CD4-positive, alpha-beta T cell treated with Interleukin-2 at 100 ng/mL for 4 hours (primary cell): Measurements from ENCODE around the gene MBD4.
A peak's percentile ranks its signal among the peaks of the same experiment; 100 is the strongest.
"Not testable (repeated sequence)": the region's sequence is repeated elsewhere in the genome, so short reads cannot be mapped to it uniquely, and the experiment has no call there.

ENCODE experiments used
- DNase-seq: peaks from one replicate; pipeline ENCODE4 v3.0.0-alpha.2; 2020; ENCODE audit warnings: low spot score

The MBD4 gene

GRCh38 chr3:129439817-129440617, at the start of gene MBD4, which contains the start of gene IFT122:
TSS of gene MBD4 (minus strand) at chr3:129439948. CDS start at chr3:129439833, 115 bp downstream.
TSS of gene IFT122 (plus strand) at chr3:129440224. CDS start at chr3:129440331, 107 bp downstream.
- DNase-seq, result peak; percentile 99

DNA sequence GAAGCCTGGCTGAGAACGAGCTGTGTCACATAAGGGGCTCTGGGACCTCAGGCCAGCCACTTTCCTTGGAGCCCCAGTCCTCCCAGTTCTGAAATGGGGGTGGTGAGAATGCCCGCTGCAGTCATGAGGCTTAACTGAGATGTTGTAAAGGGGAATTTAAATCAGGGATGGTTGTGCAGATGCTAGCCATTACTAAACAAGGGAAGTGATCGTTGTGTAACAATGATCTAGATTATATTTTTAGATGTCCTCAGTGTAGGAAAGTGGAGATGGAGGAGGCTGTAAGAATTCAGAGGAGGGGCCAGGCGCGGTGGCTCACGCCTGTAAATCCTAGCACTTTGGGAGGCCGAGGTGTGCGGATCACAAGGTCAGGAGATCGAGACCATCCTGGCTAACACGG, 49.5 kb upstream of the MBD4 start:
- DNase-seq, result not testable (repeated sequence)

GRCh38 chr3:129487868-129488335, 48.2 kb upstream of the MBD4 start:
- not testable (repeated sequence) for DNase-seq

DNA sequence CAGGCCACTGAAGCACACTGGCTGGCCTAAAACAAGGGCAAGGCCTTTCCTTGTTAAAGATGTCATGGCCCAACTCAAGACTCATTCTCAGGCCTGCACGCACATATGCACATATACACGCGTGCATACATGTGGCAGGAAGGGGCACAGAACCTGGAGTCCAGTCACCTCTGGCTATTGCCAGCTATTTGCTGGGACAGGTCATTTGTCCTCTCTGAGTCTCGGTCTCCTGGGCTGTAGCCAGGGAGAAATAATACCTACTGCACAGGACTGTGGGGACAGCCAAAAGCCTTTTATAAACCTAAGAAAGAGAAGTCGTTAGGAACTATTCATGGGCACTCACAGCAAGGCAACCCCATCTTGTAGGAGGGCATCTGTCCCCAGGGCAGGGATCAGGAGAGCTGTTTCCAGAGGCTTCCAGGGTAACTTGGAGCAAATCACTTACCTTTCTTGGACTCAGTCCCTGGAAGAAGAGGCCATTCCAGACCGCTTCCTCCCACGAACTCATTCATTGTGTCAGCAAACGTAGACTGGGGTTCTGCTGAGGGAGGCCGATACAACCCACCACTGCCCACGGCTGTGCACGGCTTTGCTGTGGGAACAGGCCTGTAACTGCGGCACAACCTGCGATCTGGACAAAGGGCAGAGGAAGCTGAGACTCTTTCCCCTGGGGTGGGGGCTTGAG, 47.6 kb upstream of the MBD4 start:
- no peak for DNase-seq

DNA sequence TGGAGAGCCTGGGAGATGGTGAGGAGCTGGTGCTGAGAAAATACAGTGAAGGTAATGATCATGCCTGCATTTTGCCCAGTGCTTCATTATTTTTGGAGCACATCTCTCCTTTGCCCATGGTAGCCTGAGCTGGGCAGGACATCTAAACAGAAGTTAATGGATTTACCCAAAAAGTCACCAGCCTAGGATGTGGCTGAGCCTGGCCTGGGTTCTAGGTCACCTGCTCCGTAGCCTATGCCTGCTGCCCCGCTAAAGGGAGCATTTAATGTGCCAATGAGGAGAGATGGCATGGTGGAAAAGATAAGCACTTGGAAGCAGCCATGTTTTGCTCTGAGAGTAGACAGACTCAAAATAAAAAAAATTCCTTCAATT, 46.9 kb upstream of the MBD4 start:
- DNase-seq, result no peak

- no peak for DNase-seq
Observed at GRCh38 chr3:129485721-129486663, 46.2 kb upstream of the MBD4 start.

DNA sequence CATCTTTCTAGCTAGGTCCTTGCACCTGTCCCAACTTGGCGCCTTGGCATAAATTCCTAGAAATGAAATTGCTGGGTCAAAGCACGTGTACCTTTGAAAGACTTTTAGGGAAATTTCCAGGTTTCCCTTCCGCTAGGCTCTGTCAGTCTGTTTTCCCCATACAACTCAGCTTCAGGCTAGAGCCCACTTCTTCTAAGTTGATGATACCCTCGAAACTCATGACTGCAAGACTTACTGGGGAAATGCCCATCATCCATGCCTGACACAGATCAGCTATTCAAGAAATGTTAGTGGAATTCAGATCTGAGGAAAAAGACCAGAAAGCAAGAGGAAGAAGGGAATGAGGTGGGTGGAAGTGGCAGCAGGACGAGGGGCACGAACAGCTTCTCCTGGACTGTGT, 45.4 kb upstream of the MBD4 start:
- not testable (repeated sequence) for DNase-seq

DNA sequence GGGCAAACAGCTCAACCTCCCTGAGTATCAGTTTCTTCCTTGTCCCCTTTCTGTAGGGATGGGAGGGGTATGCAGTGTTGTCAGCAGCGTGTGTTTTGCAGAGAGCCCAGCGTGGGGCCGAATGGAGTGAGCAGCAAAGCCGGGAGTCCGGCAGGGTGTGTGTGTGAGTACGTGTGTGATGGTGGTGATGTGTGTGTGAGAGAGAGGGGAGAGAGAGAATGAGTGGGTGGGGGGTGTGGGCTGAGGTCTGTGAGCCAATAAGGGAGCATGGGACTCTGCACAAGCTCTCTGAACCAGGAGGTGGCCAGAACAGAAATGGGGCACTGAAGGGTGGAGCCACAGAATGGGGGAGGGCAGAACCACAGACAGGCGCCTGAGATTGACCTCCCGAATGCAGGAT, 44.1 kb upstream of the MBD4 start:
- no peak for DNase-seq

GRCh38 chr3:129482721-129483120, 43.0 kb upstream of the MBD4 start:
- DNase-seq, result no peak

GRCh38 chr3:129481766-129482332, 42.1 kb upstream of the MBD4 start:
- peak; percentile 34 for DNase-seq

GRCh38 chr3:129481225-129481765, 41.5 kb upstream of the MBD4 start:
- DNase-seq, result not testable (repeated sequence)

DNA sequence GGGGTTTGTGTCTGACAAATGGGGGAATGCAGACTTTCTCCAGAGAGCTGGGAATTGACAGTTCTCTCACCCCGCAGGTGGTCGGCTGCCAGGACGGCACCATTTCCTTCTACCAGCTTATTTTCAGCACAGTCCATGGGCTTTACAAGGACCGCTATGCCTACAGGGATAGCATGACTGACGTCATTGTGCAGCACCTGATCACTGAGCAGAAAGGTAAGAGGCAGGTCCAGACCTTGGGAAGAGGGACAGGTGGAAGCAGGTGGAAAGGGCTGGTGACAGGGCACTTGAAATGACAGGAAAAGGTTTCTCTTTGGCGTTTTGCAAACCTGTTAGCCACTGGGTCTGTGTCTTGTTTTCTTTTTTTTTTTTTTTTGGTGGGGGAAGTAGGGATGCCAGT, 36.8 kb upstream of the MBD4 start:
- no peak for DNase-seq

GRCh38 chr3:129475863-129476262, 36.1 kb upstream of the MBD4 start:
- no peak for DNase-seq

DNA sequence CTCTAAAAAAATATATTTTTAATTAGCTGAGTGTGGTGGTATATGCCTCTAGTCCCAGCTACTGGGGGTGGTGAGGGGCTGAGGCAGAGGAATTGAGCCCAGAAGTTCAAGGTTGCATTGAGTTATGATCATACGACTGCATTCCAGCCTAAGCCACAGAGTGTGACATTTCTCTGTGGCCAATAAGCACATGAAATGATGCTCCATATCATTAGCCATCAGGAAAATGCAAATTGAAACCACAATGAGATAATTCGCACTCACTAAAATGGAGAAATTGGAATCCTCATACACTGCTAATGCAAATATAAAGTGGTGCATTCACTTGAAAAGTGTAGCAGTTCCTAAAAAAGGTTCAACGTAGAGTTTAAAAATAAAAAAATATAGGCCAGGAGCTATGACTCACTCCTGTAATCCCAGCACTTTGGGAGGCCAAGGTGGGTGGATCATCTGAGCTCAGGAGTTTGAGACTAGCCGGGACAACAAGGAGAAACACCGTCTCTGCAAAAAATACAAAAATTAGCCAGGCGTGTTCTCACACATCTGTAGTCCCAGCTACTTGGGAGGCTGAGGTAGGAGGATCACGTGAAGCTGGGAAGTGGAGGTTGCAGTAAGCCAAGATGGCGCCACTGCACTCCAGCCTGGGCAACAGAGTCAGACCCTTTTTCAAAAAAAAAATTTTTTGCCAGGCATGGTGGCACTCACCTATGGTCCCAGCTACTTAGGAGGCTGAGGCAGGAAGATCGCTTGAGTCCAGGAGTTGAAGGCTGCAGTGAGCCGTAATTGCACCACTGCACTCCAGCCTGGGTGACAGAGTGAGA, 35.4 kb upstream of the MBD4 start:
- no peak for DNase-seq

- DNase-seq, result no peak
Observed at GRCh38 chr3:129473769-129474152, 34.0 kb upstream of the MBD4 start.

DNA sequence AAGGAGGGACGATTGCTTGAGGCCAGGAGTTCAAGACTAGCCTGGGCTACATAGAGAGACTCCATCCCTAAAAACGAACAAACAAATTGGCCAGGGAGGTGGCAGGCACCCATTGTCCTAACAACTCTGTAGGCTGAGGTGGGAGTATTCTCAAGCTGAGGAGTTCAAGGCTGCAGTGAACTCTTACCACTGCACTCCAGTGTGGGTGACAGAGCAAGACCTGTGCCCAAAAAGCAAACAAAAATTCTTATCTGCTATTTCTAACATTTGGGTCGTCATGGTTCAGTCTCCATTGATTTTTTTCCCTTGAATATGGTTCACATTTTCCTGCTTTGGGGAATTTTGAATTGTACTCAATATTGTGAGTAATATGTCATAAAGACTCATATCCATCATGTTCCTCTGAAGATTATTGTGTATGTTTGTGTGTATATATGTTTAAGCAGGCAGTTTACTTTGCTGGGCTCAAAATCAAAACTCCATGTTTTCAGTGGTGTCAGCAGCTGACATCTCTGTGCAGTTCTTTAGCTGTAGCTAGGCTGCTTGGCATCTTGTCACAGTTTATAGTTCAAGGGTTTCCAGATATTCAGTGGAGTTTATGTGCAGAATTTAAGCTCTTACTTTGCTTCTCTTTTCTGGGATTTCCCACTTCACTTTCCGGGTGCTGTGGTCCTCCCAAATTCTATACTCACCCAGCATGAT, 33.5 kb upstream of the MBD4 start:
- DNase-seq, result no peak

- DNase-seq, result no peak
Observed at GRCh38 chr3:129470861-129471260, 31.1 kb upstream of the MBD4 start.

- no peak for DNase-seq
Observed at GRCh38 chr3:129469026-129469425, 29.3 kb upstream of the MBD4 start.

- DNase-seq, result no peak
Observed at GRCh38 chr3:129467932-129468331, 28.2 kb upstream of the MBD4 start.

- DNase-seq, result no peak
Observed at GRCh38 chr3:129463716-129464115, 24.0 kb upstream of the MBD4 start.
